ENCODE results near the gene HTRA3. TPM values are rescaled to one million over a fixed set of nuclear protein-coding genes. Genes with fewer than 3 reads are reported as not detected.

Gene HTRA3
- total RNA-seq, 4 donors from 2014 or later, result 1.8 to 13.0 (median 6.6) TPM

DNA sequence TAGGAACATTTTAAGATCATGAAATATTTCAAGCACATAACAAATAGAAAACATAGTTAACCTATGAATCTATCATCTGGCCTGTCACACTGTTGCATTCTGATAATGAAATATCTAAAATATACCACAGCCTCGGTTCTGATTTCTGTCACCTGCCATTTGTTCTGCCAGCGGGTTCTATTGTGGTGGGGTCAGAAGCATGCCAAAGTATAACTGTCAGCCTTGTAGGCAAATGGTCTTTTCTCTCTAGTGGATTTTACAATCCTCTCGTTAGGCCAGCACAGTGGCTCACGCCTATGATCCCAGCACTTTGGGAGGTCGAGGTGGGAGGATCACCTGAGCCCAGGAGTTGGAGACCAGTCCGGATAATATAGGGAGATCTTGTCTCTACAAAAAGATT, 47.9 kb downstream of the HTRA3 start:
- intact Hi-C loops (cut with DNase I), result no loop called here
- TF ChIP-seq POLR2A (IDR thresholded peaks at IDR 0.05), result no peak
- TF ChIP-seq, protein P1, sequence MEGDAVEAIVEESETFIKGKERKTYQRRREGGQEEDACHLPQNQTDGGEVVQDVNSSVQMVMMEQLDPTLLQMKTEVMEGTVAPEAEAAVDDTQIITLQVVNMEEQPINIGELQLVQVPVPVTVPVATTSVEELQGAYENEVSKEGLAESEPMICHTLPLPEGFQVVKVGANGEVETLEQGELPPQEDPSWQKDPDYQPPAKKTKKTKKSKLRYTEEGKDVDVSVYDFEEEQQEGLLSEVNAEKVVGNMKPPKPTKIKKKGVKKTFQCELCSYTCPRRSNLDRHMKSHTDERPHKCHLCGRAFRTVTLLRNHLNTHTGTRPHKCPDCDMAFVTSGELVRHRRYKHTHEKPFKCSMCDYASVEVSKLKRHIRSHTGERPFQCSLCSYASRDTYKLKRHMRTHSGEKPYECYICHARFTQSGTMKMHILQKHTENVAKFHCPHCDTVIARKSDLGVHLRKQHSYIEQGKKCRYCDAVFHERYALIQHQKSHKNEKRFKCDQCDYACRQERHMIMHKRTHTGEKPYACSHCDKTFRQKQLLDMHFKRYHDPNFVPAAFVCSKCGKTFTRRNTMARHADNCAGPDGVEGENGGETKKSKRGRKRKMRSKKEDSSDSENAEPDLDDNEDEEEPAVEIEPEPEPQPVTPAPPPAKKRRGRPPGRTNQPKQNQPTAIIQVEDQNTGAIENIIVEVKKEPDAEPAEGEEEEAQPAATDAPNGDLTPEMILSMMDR (IDR thresholded peaks at IDR 0.05), result no peak
- DNase-seq, result no peak

DNA sequence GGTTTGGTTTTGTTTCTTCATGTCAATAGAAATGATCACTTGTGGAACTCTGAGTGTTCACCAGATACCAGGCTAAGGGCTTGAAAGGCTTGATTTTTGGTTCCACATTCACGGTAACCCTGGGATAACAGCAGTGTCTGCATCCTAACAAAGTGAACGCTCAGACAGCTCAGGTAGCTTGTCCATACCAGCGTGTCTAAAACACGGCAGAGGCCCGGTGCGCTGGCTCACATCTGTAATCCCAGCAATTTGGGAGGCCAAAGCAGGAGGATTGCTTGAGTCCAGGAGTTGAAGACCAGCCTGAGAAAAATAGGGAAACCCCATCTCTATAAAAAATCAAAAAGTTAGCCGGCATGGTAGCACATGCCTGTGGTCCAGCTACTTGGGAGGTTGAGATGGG, 49.0 kb downstream of the HTRA3 start:
- peaks cover 6 to 36% (median 20%) of the 10 kb centered on the region in 3 donors for H3K4me1 ChIP-seq
- intact Hi-C loops (cut with DNase I), result no loop called here
- TF ChIP-seq, protein P1 (IDR thresholded peaks at IDR 0.05), result no peak
- TF ChIP-seq POLR2A (IDR thresholded peaks at IDR 0.05), result no peak
- H3K27ac ChIP-seq, result no peak overlapping the region
- H3K36me3 ChIP-seq, result no peaks in the 10 kb centered on the region
- no peaks in the 10 kb centered on the region for H3K9me3 ChIP-seq
- 82 to 97% methylated on average over 7 of the region's 7 CpGs for WGBS, 2 donors
- H3K4me3 ChIP-seq, result no peak overlapping the region
- no peaks in the 10 kb centered on the region for H3K27me3 ChIP-seq
- DNase-seq, result no peak

More for the DNA sequence above, 47.9 kb downstream of the HTRA3 start:
- WGBS, 2 donors, result 77 to 84% methylated on average over 6 of the region's 6 CpGs
- Histone ChIP-seq H3K4me3 (no peak overlapping the region), H3K36me3 (no peaks in the 10 kb centered on the region), H3K9me3 (peaks cover 0 to 7% (median 0%) of the 10 kb centered on the region in 3 donors), H3K27me3 (no peaks in the 10 kb centered on the region), H3K4me1 (peaks cover 6 to 36% (median 20%) of the 10 kb centered on the region in 3 donors), H3K27ac (no peak overlapping the region)

DNA sequence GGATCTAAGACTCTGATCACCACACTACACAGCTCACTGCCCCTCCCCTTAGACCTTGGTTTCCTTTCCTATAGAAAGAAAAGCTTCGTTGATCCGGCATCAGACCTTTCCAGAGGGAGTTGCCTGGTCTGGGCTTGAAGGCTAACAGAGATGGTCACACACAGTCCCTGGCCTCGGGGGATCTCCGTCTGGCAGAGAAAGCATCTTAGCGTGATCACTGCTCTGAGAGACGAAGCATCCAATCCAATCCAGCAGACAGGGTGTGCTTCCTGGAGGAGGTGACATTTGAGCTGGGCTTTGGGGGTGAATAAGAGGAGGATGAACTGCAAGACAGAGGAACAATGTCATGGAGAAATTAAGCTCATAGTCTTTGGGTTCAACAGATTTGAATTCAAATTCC, 49.5 kb downstream of the HTRA3 start:
- Histone ChIP-seq H3K27ac (peak overlapping the region in 3 of 4 donors; percentile 36 to 80 (median 62)), H3K27me3 (no peaks in the 10 kb centered on the region), H3K4me3 (no peak overlapping the region), H3K4me1 (peaks cover 6 to 36% (median 20%) of the 10 kb centered on the region in 3 donors), H3K36me3 (no peaks in the 10 kb centered on the region), H3K9me3 (peaks cover 0 to 5% (median 5%) of the 10 kb centered on the region in 3 donors)
- no peak for DNase-seq
- 78 to 80% methylated on average over 4 to 6 of the region's 6 CpGs for WGBS, 2 donors
- TF ChIP-seq, protein P1 (IDR thresholded peaks at IDR 0.05), result no peak
- TF ChIP-seq POLR2A (IDR thresholded peaks at IDR 0.05), result no peak
- intact Hi-C loops (cut with DNase I), result no loop called here

DNA sequence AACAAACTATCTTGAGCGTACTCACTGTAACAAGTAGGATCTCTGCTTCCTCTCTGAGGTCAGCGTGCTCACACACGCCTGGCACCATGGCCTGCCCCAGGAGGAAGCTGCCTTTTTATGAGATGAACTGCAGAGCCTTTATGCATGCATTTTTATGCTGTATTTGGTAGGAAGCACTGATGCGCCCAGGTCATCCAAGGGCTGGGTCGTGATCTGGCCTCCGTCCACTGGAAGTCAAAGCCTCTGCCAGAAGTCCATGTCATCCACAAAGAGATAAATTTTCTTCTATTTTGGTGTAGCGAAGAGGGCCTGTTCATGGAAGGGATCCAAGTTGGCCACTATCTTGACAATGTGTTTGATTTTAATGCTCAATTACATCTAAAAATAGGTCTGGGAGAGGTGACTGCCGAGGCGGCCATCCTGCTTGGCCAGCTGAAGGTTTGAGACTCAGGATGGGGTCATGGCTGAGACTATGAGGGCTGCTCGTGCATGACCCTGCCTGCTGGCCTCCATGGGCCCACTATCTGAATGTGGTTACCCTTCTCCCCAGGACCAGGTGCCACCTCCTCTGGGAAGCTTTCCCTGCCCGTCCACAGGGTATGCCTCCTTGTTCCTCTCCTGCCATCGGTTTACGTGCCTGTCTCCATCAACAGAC, 50.3 kb downstream of the HTRA3 start:
- Histone ChIP-seq H3K4me1 (peaks cover 6 to 38% (median 20%) of the 10 kb centered on the region in 3 donors), H3K4me3 (no peak overlapping the region), H3K27me3 (no peaks in the 10 kb centered on the region), H3K36me3 (no peaks in the 10 kb centered on the region), H3K9me3 (peaks cover 0 to 7% (median 6%) of the 10 kb centered on the region in 3 donors), H3K27ac (peak overlapping the region in 3 of 4 donors; percentile 36 to 80 (median 62))
- DNase-seq, result no peak
- WGBS, 2 donors, result 28 to 37% methylated on average over 7 to 8 of the region's 13 CpGs
- TF ChIP-seq POLR2A (IDR thresholded peaks at IDR 0.05), result no peak
- TF ChIP-seq, protein P1 (IDR thresholded peaks at IDR 0.05), result no peak
- intact Hi-C loops (cut with DNase I), result no loop called here

DNA sequence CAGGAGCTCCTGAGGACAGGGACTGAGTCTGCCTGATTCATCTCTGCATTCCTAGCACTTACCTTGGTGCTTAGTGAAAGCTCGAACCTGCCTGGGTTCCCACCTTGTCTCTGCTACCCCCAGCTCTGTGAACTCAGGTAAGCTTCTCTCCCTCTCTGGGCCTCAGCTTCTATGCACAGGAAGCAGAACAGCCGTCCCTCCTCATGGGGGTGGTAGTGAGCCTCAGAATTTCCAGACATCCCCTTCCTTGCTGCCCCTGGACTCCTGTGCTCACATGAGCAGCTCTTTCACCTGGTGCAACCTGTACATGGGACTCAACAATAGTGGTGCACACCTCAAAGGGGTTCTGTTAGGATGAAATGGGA, 50.8 kb downstream of the HTRA3 start:
- 80 to 83% methylated on average over 1 to 2 of the region's 2 CpGs for WGBS, 2 donors
- Histone ChIP-seq H3K4me3 (no peak overlapping the region), H3K27ac (peak overlapping the region in 3 of 4 donors; percentile 36 to 80 (median 62)), H3K4me1 (peaks cover 6 to 39% (median 18%) of the 10 kb centered on the region in 3 donors), H3K9me3 (peaks cover 0 to 7% (median 6%) of the 10 kb centered on the region in 3 donors), H3K27me3 (no peaks in the 10 kb centered on the region), H3K36me3 (no peaks in the 10 kb centered on the region)
- intact Hi-C loops (cut with DNase I), result no loop called here
- DNase-seq, result no peak
- TF ChIP-seq, protein P1 (IDR thresholded peaks at IDR 0.05), result peak in 1 of 6 experiments; percentile 11
- TF ChIP-seq POLR2A (IDR thresholded peaks at IDR 0.05), result no peak

Data from esophagus squamous epithelium (tissue), 5 donors.